Left ventricle myocardium inferior (tissue), 1 donor: ENCODE measurements around the gene ZNF8. TPM values are rescaled to one million over a fixed set of nuclear protein-coding genes. Genes with fewer than 3 reads are reported as not detected.
A peak's percentile ranks its signal among the peaks of the same experiment; 100 is the strongest.

Source experiments
- DNase-seq: peaks from one replicate; pipeline ENCODE4 v3.0.0-alpha.2; 2020
- H3K27ac ChIP-seq: fragments of 200-600 bp; replicated peaks from 2 replicates; pipeline ENCODE4 v1.8.0; 2021
- H3K27me3 ChIP-seq: fragments of 200-600 bp; 2 replicates; pipeline ENCODE4 v1.8.0; 2021; ENCODE audit warnings: low read depth
- H3K36me3 ChIP-seq: fragments of 200-600 bp; 2 replicates; pipeline ENCODE4 v1.8.0; 2021
- H3K4me1 ChIP-seq: fragments of 200-600 bp; 2 replicates; pipeline ENCODE4 v1.8.0; 2021
- H3K4me3 ChIP-seq: fragments of 200-600 bp; 2 replicates; pipeline ENCODE4 v1.8.0; 2021; ENCODE audit warnings: mild to moderate bottlenecking, moderate library complexity
- H3K9me3 ChIP-seq: fragments of 200-600 bp; replicated peaks from 2 replicates; pipeline ENCODE4 v1.8.0; 2021
- intact Hi-C: fragments of 100-400 bp; cut with micrococcal nuclease; formaldehyde crosslinking; loops from one replicate; pipeline ENCODE4 v1.11.0; 2022
- total RNA-seq: library from RNA; stranded (reverse); fragmentation: NEBNext Ultra II Directional; extraction: Animal tissue kit (Norgen Biotek cat#: 25700); gene quantifications from one replicate; pipeline ENCODE4 v1.2.1, GENCODE V29; 2021
- TF ChIP-seq, protein P1 (sequence below): fragments of 200-600 bp; IDR thresholded peaks from 2 replicates; pipeline ENCODE4 v1.8.0; 2021; ENCODE audit warnings: antibody characterized with exemption, mild to moderate bottlenecking, borderline replicate concordance
- donor health status: DM: no; HTN: yes; CAD: no; lungs with severe emphysema.

The ZNF8 gene
- total RNA-seq, 1 donor from 2014 or later: 4.9 TPM

DNA sequence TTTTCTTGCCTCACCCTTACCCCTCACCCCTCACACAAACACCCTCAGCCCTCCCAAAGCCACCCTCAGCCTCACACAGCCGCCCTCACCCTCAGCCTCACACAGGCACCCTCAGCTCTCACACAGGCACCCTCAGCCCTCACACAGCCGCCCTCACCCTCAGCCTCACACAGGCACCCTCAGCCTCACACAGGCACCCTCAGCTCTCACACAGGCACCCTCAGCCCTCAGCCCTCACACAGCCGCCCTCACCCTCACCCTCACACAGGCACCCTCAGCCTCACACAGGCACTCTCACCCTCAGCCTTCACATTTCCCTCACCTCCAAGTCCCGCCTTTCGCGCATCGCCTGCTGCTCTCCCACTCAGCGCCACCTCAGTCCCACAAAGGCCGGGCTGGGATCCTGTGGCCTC is 47.8 kb downstream of the ZNF8 start:
- peaks cover 43% of the 10 kb centered on the region for H3K4me1 ChIP-seq
- no peaks in the 10 kb centered on the region for H3K27me3 ChIP-seq
- peaks cover 9% of the 10 kb centered on the region for H3K36me3 ChIP-seq
- intact Hi-C loops: no loop called here
- H3K9me3 ChIP-seq: no peaks in the 10 kb centered on the region
- DNase-seq: no peak
- H3K4me3 ChIP-seq: peak overlapping the region; percentile 84
- TF ChIP-seq, protein P1, sequence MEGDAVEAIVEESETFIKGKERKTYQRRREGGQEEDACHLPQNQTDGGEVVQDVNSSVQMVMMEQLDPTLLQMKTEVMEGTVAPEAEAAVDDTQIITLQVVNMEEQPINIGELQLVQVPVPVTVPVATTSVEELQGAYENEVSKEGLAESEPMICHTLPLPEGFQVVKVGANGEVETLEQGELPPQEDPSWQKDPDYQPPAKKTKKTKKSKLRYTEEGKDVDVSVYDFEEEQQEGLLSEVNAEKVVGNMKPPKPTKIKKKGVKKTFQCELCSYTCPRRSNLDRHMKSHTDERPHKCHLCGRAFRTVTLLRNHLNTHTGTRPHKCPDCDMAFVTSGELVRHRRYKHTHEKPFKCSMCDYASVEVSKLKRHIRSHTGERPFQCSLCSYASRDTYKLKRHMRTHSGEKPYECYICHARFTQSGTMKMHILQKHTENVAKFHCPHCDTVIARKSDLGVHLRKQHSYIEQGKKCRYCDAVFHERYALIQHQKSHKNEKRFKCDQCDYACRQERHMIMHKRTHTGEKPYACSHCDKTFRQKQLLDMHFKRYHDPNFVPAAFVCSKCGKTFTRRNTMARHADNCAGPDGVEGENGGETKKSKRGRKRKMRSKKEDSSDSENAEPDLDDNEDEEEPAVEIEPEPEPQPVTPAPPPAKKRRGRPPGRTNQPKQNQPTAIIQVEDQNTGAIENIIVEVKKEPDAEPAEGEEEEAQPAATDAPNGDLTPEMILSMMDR: no peak
- H3K27ac ChIP-seq: peak overlapping the region; percentile 98

GRCh38 chr19:58326914-58327726 is 48.4 kb downstream of the ZNF8 start, which contains the start of gene ZSCAN22:
ZSCAN22 (plus strand) TSS chr19:58326994; CDS start chr19:58334803, 7,809 bp downstream.
- H3K4me3 ChIP-seq: peak within 1 kb of the TSS; percentile 84
- H3K36me3 ChIP-seq: peaks cover 6% of the 10 kb centered on the region
- intact Hi-C loops: no loop called here
- peak within 1 kb of the TSS; percentile 98 for H3K27ac ChIP-seq
- peaks cover 43% of the 10 kb centered on the region for H3K4me1 ChIP-seq
- no peaks in the 10 kb centered on the region for H3K9me3 ChIP-seq
- peak; percentile 98 for DNase-seq
- TF ChIP-seq, protein P1: no peak
- no peaks in the 10 kb centered on the region for H3K27me3 ChIP-seq

- no peak for DNase-seq
- TF ChIP-seq, protein P1: no peak
- intact Hi-C loops: no loop called here
These were observed 50.2 kb downstream of the ZNF8 start for GRCh38 chr19:58328999-58329398.

DNA sequence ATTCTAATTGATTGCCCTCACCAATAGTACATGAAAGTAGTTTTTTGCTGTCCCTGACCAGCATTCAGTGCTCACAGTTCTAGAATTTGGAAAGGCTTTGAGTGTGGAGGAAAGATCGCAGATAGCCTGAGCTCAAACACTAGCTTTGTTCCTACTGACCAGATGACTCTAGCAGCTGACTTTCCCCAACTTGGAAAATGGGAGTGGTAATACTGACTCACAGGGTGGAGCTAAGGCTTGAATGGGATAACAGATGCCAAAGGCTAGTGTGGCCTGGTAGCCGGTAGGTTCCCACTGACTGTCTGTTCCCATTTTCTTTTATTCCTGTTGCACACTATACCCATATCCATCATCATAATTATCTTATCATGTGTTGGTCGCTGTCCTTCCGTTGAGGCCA is 51.7 kb downstream of the ZNF8 start:
- Histone ChIP-seq H3K4me3 (no peak overlapping the region), H3K4me1 (peaks cover 41% of the 10 kb centered on the region), H3K27me3 (no peaks in the 10 kb centered on the region), H3K36me3 (peaks cover 11% of the 10 kb centered on the region), H3K9me3 (no peaks in the 10 kb centered on the region), H3K27ac (peak overlapping the region; percentile 49)
- no peak for DNase-seq
- TF ChIP-seq, protein P1: no peak
- intact Hi-C loops: no loop called here

More at GRCh38 chr19:58328999-58329398, 50.2 kb downstream of the ZNF8 start:
- Histone ChIP-seq H3K27ac (no peak overlapping the region), H3K36me3 (no peaks in the 10 kb centered on the region), H3K27me3 (no peaks in the 10 kb centered on the region), H3K4me1 (peaks cover 43% of the 10 kb centered on the region), H3K4me3 (no peak overlapping the region), H3K9me3 (no peaks in the 10 kb centered on the region)

DNA sequence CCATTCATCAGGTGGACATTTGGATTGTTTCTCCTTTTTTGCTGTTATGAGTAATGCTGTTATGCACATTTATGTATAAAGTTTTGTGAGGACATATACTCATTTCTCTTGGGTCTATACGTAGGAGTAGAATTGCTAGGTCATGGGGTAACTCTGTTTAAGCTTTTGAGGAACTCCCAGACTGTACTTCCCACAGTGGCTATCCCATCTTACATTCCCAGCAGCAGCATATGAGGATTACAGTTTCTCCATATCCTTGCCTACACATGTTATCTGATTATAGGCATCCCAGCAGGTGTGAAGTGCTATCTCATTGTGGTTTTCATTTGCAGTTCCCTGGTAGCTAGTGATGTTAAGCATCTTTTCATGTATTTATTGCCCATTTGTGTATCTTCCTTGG is 53.9 kb downstream of the ZNF8 start:
- DNase-seq: no peak
- Histone ChIP-seq H3K27me3 (no peaks in the 10 kb centered on the region), H3K27ac (no peak overlapping the region), H3K9me3 (no peaks in the 10 kb centered on the region), H3K4me3 (no peak overlapping the region), H3K36me3 (peaks cover 20% of the 10 kb centered on the region), H3K4me1 (peaks cover 26% of the 10 kb centered on the region)
- TF ChIP-seq, protein P1: no peak
- intact Hi-C loops: no loop called here
